Posterior cingulate gyrus (tissue), 11 donors: ENCODE results near the gene METTL14.

Experiments used
- DNase-seq, 10 donors: peaks; one replicate each; pipeline versions ENCODE4 v3.0.0 to v3.0.0-alpha.2; 2020 to 2021; ENCODE audit warnings: mixed read lengths in 3 of 10
- intact Hi-C: fragments of 100-400 bp; cut with DNase I; formaldehyde crosslinking; loops from one replicate; pipeline ENCODE4 v1.15.1; 2023

The METTL14 gene

GRCh38 chr4:118756429-118756828 lies 71.2 kb downstream of the METTL14 start:
- DNase-seq: no peak
- intact Hi-C loops: no loop called here

- intact Hi-C loops: no loop called here
- DNase-seq: no peak
These were observed 71.8 kb downstream of the METTL14 start for GRCh38 chr4:118756958-118757357.

- intact Hi-C loops: no loop called here
- DNase-seq: no peak
These were observed 72.6 kb downstream of the METTL14 start for GRCh38 chr4:118757761-118758251.

- DNase-seq: no peak
- intact Hi-C loops: no loop called here
These were observed 73.1 kb downstream of the METTL14 start for GRCh38 chr4:118758293-118758692.

- intact Hi-C loops: no loop called here
- no peak for DNase-seq
These were observed 74.3 kb downstream of the METTL14 start for GRCh38 chr4:118759481-118759880.

- intact Hi-C loops: no loop called here
- DNase-seq: no peak
These were observed 74.9 kb downstream of the METTL14 start for GRCh38 chr4:118760092-118760491.

GRCh38 chr4:118760493-118760892 lies 75.3 kb downstream of the METTL14 start:
- intact Hi-C loops: no loop called here
- no peak for DNase-seq

GRCh38 chr4:118761397-118762016 lies 76.3 kb downstream of the METTL14 start:
- no peak for DNase-seq
- intact Hi-C loops: no loop called here

GRCh38 chr4:118762155-118762554 lies 77.0 kb downstream of the METTL14 start:
- intact Hi-C loops: no loop called here
- no peak for DNase-seq

- intact Hi-C loops: no loop called here
- no peak for DNase-seq
These were observed 77.7 kb downstream of the METTL14 start for GRCh38 chr4:118762730-118763477.
